AG08395 (cell line): Measurements from ENCODE around the gene PAX5.

Experiments
- DNase-seq: peaks from one replicate; pipeline ENCODE4 v3.0.0; 2012; ENCODE audit warnings: mixed read lengths, low spot score

The PAX5 gene

DNA sequence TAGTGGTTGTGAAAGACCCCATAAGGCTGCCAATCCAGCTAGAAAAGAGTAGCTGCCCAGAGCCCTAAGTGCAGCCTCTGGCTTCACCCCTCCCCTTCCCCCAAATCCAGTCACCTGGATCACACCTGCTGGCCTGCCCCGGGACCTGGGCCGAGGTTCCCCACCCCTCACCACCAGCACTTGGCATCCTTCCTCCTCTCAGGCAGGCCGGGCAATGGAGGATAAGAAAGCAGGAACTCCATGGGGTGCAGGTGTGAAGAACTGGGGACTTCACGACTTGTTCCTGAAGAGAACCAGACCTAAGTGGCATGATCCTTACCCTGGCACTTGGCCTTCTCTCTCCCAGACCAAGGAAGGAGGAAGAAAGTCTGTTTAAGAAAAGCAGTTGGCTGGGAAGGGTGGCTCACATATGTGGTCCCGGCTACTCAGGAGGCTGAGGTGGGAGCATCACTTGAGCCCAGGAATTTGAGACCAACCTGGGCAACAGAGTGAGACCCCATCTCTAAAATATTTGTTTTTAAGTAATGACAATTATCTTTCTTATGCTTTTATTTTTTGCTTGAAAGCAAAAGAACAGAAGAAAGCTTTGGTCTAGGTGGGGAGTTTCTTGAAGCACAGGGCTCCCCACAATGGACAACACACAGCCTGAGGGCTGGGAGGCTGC lies 131.1 kb downstream of the PAX5 start:
- DNase-seq: no peak

GRCh38 chr9:36902080-36902716 lies 131.9 kb downstream of the PAX5 start:
- DNase-seq: no peak

DNA sequence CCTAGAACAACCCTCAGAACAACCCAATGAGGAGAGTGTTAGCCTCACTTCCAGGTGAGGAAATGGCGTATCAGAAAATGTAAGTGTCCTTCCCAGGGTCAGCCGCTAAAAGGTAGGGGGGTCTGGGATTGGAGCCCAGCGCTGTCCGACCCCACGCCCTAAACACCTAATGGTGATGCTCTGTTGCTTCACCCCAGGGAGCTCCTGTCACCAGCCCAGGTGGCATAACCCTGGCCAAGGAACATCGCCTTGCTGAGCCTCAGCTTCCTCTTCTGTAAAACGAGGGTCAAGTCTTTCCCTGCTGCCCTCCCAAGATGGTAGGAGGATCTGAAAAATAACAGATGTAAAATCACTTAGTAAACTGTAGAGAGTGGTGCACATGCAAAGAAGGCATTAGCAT lies 132.5 kb downstream of the PAX5 start:
- no peak for DNase-seq

DNA sequence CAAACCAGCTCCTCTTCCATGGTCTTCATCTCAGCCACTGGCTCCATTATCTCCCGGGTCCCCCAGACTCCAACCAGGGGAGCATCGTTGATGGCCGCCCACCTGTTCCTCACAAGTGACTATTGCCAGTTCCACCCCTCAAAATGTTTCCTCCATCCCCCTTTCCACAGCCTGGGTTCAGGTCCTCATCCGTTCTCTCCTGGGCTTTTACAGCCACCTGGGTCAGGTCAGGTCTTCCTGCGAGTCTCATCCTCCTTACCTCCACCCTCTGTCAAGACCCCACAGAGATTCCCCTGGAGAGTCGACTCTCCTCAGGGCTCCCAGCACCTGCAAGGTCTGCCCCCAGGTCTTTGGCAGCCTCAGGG lies 133.2 kb downstream of the PAX5 start:
- no peak for DNase-seq

GRCh38 chr9:36900136-36900855 lies 133.8 kb downstream of the PAX5 start:
- DNase-seq: no peak

- DNase-seq: no peak
These were observed 134.7 kb downstream of the PAX5 start for GRCh38 chr9:36899406-36899805.

DNA sequence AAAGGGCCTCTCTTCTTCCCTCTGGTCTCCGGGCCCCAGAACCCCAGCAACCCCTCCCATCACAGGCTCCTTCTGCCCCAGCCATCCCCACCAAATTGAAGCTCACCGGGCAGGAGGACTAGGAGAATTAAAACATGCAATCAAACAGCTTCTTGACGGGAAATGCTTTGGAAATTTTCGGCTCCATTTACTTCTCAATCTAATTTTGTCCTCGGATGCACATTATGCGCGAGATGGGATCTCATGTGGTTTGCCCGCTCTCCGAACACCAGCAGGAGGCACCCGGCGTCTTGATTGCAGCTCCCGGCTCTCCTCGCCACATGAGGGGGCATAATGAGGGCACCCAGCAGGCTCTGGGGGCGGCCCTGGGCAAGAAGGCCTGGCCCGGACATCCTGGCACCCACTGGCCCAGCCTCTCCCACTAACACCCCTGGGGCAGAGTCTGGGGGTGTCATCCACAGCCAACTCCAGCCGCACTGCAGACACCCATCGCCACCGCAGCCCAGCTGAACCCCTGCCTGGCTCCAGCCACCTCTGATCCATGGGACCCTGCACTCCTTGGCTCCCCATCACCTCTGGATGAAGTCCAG lies 135.5 kb downstream of the PAX5 start:
- no peak for DNase-seq

DNA sequence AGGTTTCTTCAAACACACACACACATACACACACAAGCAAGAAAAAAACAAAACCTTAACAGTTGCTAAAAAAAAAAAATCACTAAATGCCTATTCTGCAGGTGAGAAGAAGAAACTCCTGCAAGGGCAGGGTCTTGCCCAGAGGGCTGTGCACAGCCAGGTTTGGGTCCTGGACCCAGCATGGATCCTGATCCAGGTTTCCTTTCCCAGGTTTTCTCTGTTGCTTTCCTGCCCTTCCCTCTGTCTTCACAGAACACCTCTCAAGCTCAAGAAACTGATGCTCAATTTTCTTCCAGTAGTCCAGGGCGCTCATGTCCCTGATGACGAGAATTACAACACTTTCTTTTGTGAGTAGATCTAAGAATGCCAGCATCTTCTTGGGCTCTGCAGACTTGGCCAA lies 136.6 kb downstream of the PAX5 start:
- no peak for DNase-seq

DNA sequence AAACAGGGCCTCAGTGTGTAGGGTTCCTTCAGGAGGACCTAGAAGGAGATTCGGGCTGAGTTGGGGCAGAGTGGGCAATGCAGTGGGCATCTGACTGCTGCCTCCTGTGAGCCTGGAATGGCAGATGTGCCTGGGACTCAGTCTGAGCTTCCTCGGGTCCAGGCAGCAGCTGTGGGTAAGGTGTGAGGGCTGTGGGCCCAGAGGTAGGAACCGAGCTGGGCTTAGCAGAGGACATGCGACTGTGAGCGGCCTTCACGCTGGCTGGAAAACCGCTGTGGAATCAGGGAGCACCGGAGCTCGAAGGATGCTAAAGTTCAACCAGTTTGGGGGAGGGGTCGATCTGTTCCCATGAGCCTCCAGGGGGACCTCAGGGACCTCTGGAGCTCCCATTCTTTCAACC lies 137.0 kb downstream of the PAX5 start:
- DNase-seq: no peak

GRCh38 chr9:36896296-36896695 lies 137.8 kb downstream of the PAX5 start:
- DNase-seq: no peak

- no peak for DNase-seq
These were observed 138.3 kb downstream of the PAX5 start for GRCh38 chr9:36895744-36896260.

DNA sequence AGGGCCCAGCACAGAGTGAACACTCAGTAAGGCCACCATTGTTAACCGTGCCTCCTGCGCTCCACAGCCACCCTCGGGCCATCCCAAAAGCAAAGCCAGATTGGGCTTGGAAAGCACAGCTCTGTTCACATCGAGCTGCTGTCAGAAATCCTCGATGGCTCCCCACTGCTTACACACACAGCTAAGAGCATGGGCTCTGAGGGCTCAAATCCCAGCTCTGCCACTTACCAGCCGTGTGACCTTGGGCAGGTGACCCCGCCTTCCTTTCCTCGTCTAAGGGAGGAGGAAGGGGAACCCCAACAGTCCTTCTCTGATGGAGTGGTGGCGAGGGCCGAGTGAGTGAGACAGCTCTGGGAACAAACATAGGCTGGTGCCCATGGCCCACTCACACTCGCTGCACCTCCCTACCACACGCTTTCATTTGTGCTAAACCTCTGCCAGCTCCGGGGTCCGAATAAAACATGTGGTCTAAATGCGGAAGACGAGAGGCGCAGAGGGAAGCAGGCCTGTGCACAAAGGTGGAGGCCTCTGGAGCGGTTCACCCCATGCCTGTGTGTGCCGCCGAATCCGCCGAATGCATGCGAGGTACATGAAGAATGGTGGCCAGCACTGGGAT lies 139.3 kb downstream of the PAX5 start:
- no peak for DNase-seq

GRCh38 chr9:36893911-36894310 lies 140.2 kb downstream of the PAX5 start:
- no peak for DNase-seq

GRCh38 chr9:36893184-36893583 lies 140.9 kb downstream of the PAX5 start:
- DNase-seq: no peak

DNA sequence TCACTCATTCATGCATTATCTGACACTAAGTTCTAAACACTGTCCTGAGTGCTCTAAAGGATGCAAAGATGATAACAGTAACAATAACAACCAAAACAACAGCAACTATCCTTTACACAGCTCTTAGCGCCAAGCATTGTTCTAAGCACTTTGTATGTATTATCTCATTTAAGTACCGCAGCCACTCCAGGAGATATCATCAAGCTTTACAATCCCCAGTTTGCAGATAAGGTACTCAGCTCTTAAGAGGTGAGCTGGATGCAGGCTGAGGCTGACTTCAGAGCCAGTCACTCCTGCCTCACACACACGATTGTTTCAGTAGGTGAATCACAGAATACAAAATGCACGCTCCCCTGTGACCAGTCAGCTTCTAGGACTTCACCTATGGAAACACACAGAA lies 141.8 kb downstream of the PAX5 start:
- no peak for DNase-seq

DNA sequence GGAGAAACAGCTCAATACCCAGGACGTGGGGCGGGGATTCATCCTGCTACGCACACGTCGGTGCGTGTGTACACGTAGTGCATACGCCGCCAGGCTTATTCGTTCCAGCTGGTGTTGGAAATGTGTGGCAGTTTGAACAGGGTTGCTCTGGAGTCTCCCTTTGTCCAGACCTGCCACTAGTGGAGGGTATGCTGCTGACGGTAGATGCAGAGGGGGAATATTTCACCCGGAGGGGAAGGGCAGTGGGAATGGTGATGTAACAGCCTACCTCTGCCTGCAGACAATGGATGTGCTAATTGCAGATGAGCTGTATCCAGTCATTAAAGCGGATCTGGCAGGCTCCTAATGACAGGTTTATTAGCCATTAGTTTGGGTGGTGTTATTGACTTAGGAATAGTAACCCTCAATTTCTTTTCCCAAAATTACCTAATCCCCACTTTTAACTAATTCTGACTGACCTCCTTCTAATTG lies 142.7 kb downstream of the PAX5 start:
- DNase-seq: no peak

- no peak for DNase-seq
These were observed 144.2 kb downstream of the PAX5 start for GRCh38 chr9:36889844-36890243.

GRCh38 chr9:36888551-36888950 lies 145.5 kb downstream of the PAX5 start:
- no peak for DNase-seq

DNA sequence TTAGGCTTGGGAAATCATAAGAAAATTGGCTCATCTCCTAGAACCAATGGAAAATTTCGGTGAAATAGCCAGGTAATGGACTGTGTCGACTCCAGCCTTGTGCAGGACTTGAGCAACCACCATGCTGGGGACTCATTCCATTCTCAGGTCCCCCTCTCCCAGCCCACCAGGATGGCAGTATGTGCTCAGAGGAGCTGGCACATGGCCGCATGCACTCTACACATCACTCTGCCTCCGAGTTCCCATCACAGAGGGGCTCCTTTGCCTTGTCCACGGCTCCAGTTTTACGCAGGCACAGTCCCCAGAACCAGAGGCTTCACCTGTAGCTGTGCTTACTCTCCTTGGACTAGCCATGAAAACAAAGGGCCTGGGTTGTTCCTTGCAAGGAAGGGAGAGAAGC lies 149.3 kb downstream of the PAX5 start:
- no peak for DNase-seq

DNA sequence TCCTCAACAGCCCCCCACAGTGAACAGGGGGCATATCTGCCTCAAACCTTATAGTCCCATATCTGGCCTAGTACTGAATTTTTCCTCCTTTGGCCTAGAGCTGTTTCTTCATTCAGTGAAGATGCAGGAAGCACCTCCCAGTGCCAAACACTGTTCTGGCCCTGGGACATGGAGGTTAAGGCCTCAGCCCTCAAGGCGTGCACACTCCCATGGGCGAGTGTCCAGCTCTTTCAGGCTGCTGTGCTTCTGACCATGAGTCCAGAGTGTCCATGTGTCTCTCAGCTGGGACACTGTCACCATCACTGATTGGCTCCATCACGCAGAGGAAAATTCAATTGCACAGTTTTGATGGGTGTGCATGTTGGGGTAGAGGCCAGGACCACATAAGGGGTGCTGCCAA lies 151.5 kb downstream of the PAX5 start:
- no peak for DNase-seq

DNA sequence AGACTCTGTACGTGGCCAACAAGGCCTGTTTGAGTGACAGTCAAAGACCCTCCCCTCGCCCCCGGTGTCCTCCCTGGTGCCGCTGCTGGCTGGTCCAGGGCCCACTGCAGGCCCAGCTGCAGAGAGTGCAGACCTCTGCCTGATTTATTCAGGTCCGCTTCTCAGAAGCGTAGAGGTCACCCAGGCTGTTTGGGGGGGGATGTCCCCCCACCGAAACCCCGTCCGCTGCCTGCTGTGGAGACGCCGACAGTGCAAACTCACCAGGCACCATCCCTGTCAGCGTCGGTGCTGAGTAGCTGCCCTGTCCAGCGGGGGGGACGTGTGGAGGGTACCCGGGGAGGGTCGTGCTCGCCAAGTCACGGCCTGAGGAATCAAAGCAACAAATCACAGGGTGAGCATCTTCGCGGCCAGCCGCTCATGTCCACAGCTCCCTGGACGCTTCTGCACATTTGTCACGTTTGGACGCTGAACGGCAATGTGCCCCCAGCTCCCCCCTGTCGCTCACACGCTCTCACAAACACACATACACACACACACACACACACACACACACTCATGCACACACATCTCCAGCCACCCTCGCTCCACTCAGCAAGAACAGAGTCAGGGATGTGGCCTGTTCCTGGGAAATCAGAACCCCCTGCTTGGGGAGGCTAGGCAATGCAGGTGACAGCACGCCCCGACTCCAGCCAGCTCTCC lies 152.2 kb downstream of the PAX5 start:
- no peak for DNase-seq

- DNase-seq: no peak
These were observed 152.8 kb downstream of the PAX5 start for GRCh38 chr9:36881316-36881715.
